ENCODE data around the gene ANKRD52. TPM values are rescaled to one million over a fixed set of nuclear protein-coding genes. Genes with fewer than 3 reads are reported as not detected.
A peak's percentile ranks its signal among the peaks of the same experiment; 100 is the strongest.
"Not testable (repeated sequence)": the region's sequence is repeated elsewhere in the genome, so short reads cannot be mapped to it uniquely, and the experiment has no call there.

Gene ANKRD52
- total RNA-seq, 6 experiments from 2014 or later = 10.6 to 16.1 (median 12.2) TPM

- H3K27ac ChIP-seq = no peak overlapping the region
- H3K36me3 ChIP-seq = no peaks in the 10 kb centered on the region
- no peak overlapping the region for H3K4me3 ChIP-seq
- ATAC-seq = no peak
- no peaks in the 10 kb centered on the region for H3K9me3 ChIP-seq
- WGBS (ENCODE audit: insufficient coverage, low coverage, low lambda C conversion rate, missing lambda C conversion rate) = 90% methylated on average over 3 of the region's 9 CpGs
- TF ChIP-seq POLR2A (IDR thresholded peaks at IDR 0.05) (no peak), CTCF (IDR thresholded peaks at IDR 0.05) (no peak)
- peaks cover 0 to 7% (median 0%) of the 10 kb centered on the region in 4 donors for H3K4me1 ChIP-seq
- intact Hi-C loops (cut with DNase I) = no loop called here
- DNase-seq = no peak
- no peaks in the 10 kb centered on the region for H3K27me3 ChIP-seq
These were observed 60.1 kb downstream of the ANKRD52 start for GRCh38 chr12:56197921-56198635.

GRCh38 chr12:56196818-56197550 is 61.2 kb downstream of the ANKRD52 start:
- ATAC-seq = peak in 3 of 4 donors; percentile 22 to 55 (median 29)
- H3K36me3 ChIP-seq = not testable (repeated sequence)

GRCh38 chr12:56193025-56193578 is 65.1 kb downstream of the ANKRD52 start:
- intact Hi-C loops (cut with DNase I) = no loop called here
- WGBS (ENCODE audit: insufficient coverage, low coverage, low lambda C conversion rate, missing lambda C conversion rate) = 11% methylated on average over 1 of the region's 1 CpG
- H3K4me3 ChIP-seq = no peak overlapping the region
- H3K36me3 ChIP-seq = no peaks in the 10 kb centered on the region
- ATAC-seq (peak; percentile 43 to 48 (median 45)), DNase-seq (peak in 2 of 3 donors; percentile 46 to 82)
- H3K9me3 ChIP-seq = no peaks in the 10 kb centered on the region
- H3K27ac ChIP-seq = no peak overlapping the region
- peaks cover 0 to 10% (median 3%) of the 10 kb centered on the region in 4 donors for H3K4me1 ChIP-seq
- H3K27me3 ChIP-seq = no peaks in the 10 kb centered on the region
- no peak for TF ChIP-seq POLR2A (IDR thresholded peaks at IDR 0.05)
- TF ChIP-seq CTCF (IDR thresholded peaks at IDR 0.05) = peak; percentile 83 to 89 (median 86)

More at GRCh38 chr12:56196818-56197550, 61.2 kb downstream of the ANKRD52 start:
- H3K4me3 ChIP-seq; H3K4me1 ChIP-seq; intact Hi-C loops (cut with DNase I); H3K27ac ChIP-seq; H3K27me3 ChIP-seq; DNase-seq; H3K9me3 ChIP-seq: not testable (repeated sequence)
- 67% methylated on average over 11 of the region's 11 CpGs for WGBS (ENCODE audit: insufficient coverage, low coverage, low lambda C conversion rate, missing lambda C conversion rate)

GRCh38 chr12:56192582-56192981 is 65.6 kb downstream of the ANKRD52 start:
- H3K4me1 ChIP-seq = peaks cover 0 to 12% (median 6%) of the 10 kb centered on the region in 4 donors
- no peaks in the 10 kb centered on the region for H3K36me3 ChIP-seq
- DNase-seq = no peak
- no peak overlapping the region for H3K27ac ChIP-seq
- no peak overlapping the region for H3K4me3 ChIP-seq
- intact Hi-C loops (cut with DNase I) = no loop called here
- no peak for TF ChIP-seq CTCF (IDR thresholded peaks at IDR 0.05)
- no peak for TF ChIP-seq POLR2A (IDR thresholded peaks at IDR 0.05)
- H3K27me3 ChIP-seq = no peaks in the 10 kb centered on the region
- ATAC-seq = no peak
- H3K9me3 ChIP-seq = no peaks in the 10 kb centered on the region

GRCh38 chr12:56190695-56191155 is 67.5 kb downstream of the ANKRD52 start:
- Histone ChIP-seq H3K9me3 (no peaks in the 10 kb centered on the region), H3K4me3 (peak overlapping the region; percentile 44 to 80 (median 77)), H3K27ac (peak overlapping the region; percentile 78 to 93 (median 82)), H3K4me1 (peaks cover 0 to 13% (median 6%) of the 10 kb centered on the region in 4 donors), H3K27me3 (no peaks in the 10 kb centered on the region), H3K36me3 (peaks cover 0 to 4% (median 2%) of the 10 kb centered on the region in 4 donors)
- DNase-seq = no peak
- intact Hi-C loops (cut with DNase I) = no loop called here
- WGBS (ENCODE audit: insufficient coverage, low coverage, low lambda C conversion rate, missing lambda C conversion rate) = 10% methylated on average over 8 of the region's 9 CpGs
- ATAC-seq = no peak
- TF ChIP-seq CTCF (IDR thresholded peaks at IDR 0.05) = no peak
- TF ChIP-seq POLR2A (IDR thresholded peaks at IDR 0.05) = no peak
